GM18508 (cell line): ENCODE results near the gene ASB8.

Experiments
- ATAC-seq: cut with Tn5 transposase; IDR thresholded peaks from one replicate; pipeline ENCODE4 v1.9.1; 2021; ENCODE audit warnings: moderate number of reproducible peaks; ENCODE audit not compliant: insufficient read depth, unreplicated experiment

Gene ASB8

GRCh38 chr12:48109424-48109823, 47.9 kb downstream of the ASB8 start:
- no peak for ATAC-seq

GRCh38 chr12:48106681-48107613, 50.4 kb downstream of the ASB8 start:
- ATAC-seq: no peak

- ATAC-seq: peak; percentile 38
These were observed 51.2 kb downstream of the ASB8 start, which contains the start of gene SENP1 for GRCh38 chr12:48105867-48106680. TSS of gene SENP1 (minus strand) at chr12:48106079. CDS start at chr12:48101472, 4,607 bp downstream.

GRCh38 chr12:48105321-48105866, 51.9 kb downstream of the ASB8 start:
- peak; percentile 34 for ATAC-seq

- no peak for ATAC-seq
These were observed 52.8 kb downstream of the ASB8 start for GRCh38 chr12:48104531-48104930.
